Measurements from ENCODE around the gene MYO3A. TPM values are rescaled to one million over a fixed set of nuclear protein-coding genes. Genes with fewer than 3 reads are reported as not detected.
A peak's percentile ranks its signal among the peaks of the same experiment; 100 is the strongest.

The MYO3A gene
- total RNA-seq: under 1 TPM in 2 of 4 donors, not detected in 2; 0.04 to 0.32 TPM
- under 1 TPM in 2 of 3 donors, not detected in 1; 0.03 to 0.04 TPM for polyA plus RNA-seq
- long read RNA-seq, donor 1: 0 reads
- long read RNA-seq, donor 2: 0 reads

GRCh38 chr10:25933653-25934608 is at the start of gene MYO3A:
Gene MYO3A (plus strand): TSS chr10:25934229. CDS start chr10:25952111, 17,882 bp downstream.
- ATAC-seq (no peak), DNase-seq (no peak)
- TF ChIP-seq CTCF (IDR thresholded peaks at IDR 0.05): no peak
- Histone ChIP-seq H3K4me1 (no peaks in the 10 kb centered on the region), H3K27me3 (ENCODE audit: insufficient read depth in 3 of 3, low read length in 2 of 3) (peaks cover 4 to 28% (median 8%) of the 10 kb centered on the region in 3 donors), H3K27ac (no peak within 1 kb of the TSS), H3K9me3 (no peaks in the 10 kb centered on the region), H3K36me3 (ENCODE audit: insufficient read depth in 1 of 2, low read depth in 1 of 2) (no peaks in the 10 kb centered on the region), H3K4me3 (peak within 1 kb of the TSS; percentile 45)
- intact Hi-C loops (cut with DNase I): no loop called here
- 3% methylated on average over 63 to 73 of the region's 73 CpGs for WGBS, 3 donors

DNA sequence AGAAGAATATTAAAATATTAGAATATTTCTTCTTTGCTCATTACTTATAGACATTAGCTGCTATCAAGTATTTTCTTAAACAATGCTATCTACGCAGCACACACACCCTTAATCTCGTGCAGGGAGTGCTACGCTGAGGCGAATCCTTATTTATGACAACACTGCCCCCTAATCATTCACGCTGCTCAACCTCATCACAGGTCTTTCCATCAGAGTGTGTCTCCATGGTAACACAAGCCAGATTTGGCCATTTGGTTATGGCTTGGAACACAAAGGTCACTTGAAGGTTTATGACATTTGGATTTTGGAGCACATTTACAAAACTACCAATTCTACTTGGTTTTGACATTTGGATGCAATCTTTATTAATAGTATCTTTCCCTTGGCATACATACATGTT is 45.4 kb upstream of the MYO3A start:
- ATAC-seq: no peak
- Histone ChIP-seq H3K27me3 (ENCODE audit: insufficient read depth in 3 of 3, low read length in 2 of 3) (no peaks in the 10 kb centered on the region), H3K36me3 (ENCODE audit: insufficient read depth in 1 of 2, low read depth in 1 of 2) (no peaks in the 10 kb centered on the region), H3K27ac (no peak overlapping the region), H3K4me3 (no peak overlapping the region), H3K9me3 (no peaks in the 10 kb centered on the region), H3K4me1 (no peaks in the 10 kb centered on the region)
- WGBS, 3 donors: 24 to 25% (median 24%) methylated on average over 5 of the region's 5 CpGs
- no peak for DNase-seq
- intact Hi-C loops (cut with DNase I): no loop called here
- no peak for TF ChIP-seq CTCF (IDR thresholded peaks at IDR 0.05)

DNA sequence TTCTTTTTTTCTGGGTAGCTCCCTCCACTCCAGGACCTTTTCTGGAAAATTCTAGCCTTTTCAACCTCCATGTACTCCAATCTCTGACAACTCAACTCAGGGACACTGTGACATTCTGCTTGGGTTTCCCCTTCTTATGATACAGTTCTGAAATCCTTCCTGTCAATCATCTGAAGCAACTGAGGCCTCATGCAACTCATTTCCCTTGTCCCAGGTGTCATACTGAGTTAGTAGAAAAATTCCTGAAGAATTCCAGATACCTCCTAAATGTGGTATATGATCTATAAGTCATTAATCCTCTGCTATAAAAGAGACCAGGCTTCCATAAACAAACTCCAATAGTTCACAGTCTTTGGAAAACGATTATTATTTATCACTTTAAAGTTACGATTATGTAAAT is 43.0 kb upstream of the MYO3A start:
- Histone ChIP-seq H3K36me3 (ENCODE audit: insufficient read depth in 1 of 2, low read depth in 1 of 2) (no peaks in the 10 kb centered on the region), H3K9me3 (no peaks in the 10 kb centered on the region), H3K4me1 (no peaks in the 10 kb centered on the region), H3K27ac (no peak overlapping the region), H3K4me3 (no peak overlapping the region), H3K27me3 (ENCODE audit: insufficient read depth in 3 of 3, low read length in 2 of 3) (no peaks in the 10 kb centered on the region)
- DNase-seq: no peak
- 64 to 91% (median 89%) methylated on average over 2 of the region's 2 CpGs for WGBS, 3 donors
- intact Hi-C loops (cut with DNase I): no loop called here
- TF ChIP-seq CTCF (IDR thresholded peaks at IDR 0.05): no peak
- no peak for ATAC-seq

DNA sequence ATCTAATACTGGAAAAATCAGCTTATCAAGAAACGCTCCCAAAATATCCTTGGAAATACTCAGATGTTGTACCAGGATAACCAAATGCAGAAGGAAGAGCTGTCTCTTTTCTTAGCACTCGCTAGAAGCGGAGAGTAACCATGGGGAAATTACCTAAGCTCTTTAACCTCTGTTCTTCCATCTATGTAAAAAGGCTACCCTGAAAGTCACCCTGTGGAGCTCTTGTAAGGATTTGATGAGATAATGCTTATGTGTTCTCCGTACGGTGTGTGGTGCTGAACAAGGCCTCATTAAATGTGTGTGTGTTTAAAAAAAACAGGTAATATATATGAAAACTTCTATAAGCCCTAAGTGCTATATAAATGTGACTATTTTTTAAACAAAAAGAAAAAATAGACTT is 38.2 kb upstream of the MYO3A start:
- no peaks in the 10 kb centered on the region for H3K9me3 ChIP-seq
- no peaks in the 10 kb centered on the region for H3K4me1 ChIP-seq
- H3K27me3 ChIP-seq (ENCODE audit: insufficient read depth in 3 of 3, low read length in 2 of 3): no peaks in the 10 kb centered on the region
- DNase-seq (no peak), ATAC-seq (no peak)
- intact Hi-C loops (cut with DNase I): no loop called here
- H3K4me3 ChIP-seq: no peak overlapping the region
- TF ChIP-seq CTCF (IDR thresholded peaks at IDR 0.05): no peak
- WGBS, 3 donors: 70 to 86% (median 75%) methylated on average over 5 of the region's 5 CpGs
- no peaks in the 10 kb centered on the region for H3K36me3 ChIP-seq (ENCODE audit: insufficient read depth in 1 of 2, low read depth in 1 of 2)
- H3K27ac ChIP-seq: no peak overlapping the region
